Astrocyte of the cerebellum (primary cell): ENCODE results near the gene SLX9.

ENCODE experiments used
- DNase-seq: peaks from one replicate; pipeline ENCODE4 v3.0.0-alpha.2; 2011; ENCODE audit warnings: low read depth
- H3K4me3 ChIP-seq: 2 replicates; pipeline ENCODE4 v1.5.1; 2011; ENCODE audit warnings: mild to moderate bottlenecking, low read depth, low read length, moderate library complexity
- in situ Hi-C: cut with HindIII; loops from 2 replicates; pipeline ENCODE4 v1.10.0; 2017; ENCODE audit warnings: low sequenced_read_pairs
- TF ChIP-seq, protein P1 (sequence below): IDR thresholded peaks from 2 replicates; pipeline ENCODE4 v1.5.1; 2012; ENCODE audit warnings: low read length, low read depth, moderate library complexity, mild to moderate bottlenecking; ENCODE audit errors: missing control alignments

SLX9 gene

DNA sequence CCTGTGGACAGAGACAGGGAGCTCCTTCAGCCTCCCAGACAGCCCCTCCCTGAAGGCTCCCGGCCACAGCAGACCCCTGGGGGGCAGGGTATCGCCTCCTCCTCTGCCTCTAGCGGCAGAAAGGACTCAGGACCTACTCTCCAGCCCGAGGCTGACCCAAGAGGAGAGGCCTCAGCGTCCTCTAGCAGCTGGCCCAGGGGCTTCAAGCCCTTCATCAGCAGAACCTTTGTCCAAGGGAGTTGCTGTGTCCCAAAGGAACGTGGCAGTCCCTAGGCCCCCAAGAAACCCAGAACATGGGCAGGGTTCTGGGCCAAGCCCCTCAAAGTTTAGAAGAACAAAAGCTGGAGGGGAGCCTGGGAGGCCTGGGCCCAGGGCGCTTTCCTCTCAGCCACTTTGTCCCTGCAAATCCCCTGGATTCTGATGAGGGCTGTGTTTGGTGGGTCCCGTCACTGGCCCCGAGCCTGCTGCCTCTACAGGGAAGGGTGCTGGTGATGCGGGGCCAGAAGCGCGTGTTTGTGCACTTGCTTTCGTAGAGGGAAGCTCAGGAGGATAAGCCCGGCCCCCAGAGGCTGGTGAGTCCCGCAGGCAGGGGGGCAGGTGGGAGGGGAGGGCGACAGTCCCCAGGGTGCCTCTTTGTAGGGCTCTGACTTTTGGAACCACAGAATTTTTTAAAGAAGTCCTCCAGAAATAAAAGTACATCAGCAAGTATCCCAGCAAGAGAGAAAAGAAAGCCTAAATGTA is 32.4 kb upstream of the SLX9 start:
- in situ Hi-C loops, result no loop called here
- no peak overlapping the region for H3K4me3 ChIP-seq
- no peak for DNase-seq
- TF ChIP-seq, protein P1, sequence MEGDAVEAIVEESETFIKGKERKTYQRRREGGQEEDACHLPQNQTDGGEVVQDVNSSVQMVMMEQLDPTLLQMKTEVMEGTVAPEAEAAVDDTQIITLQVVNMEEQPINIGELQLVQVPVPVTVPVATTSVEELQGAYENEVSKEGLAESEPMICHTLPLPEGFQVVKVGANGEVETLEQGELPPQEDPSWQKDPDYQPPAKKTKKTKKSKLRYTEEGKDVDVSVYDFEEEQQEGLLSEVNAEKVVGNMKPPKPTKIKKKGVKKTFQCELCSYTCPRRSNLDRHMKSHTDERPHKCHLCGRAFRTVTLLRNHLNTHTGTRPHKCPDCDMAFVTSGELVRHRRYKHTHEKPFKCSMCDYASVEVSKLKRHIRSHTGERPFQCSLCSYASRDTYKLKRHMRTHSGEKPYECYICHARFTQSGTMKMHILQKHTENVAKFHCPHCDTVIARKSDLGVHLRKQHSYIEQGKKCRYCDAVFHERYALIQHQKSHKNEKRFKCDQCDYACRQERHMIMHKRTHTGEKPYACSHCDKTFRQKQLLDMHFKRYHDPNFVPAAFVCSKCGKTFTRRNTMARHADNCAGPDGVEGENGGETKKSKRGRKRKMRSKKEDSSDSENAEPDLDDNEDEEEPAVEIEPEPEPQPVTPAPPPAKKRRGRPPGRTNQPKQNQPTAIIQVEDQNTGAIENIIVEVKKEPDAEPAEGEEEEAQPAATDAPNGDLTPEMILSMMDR, result no peak

DNA sequence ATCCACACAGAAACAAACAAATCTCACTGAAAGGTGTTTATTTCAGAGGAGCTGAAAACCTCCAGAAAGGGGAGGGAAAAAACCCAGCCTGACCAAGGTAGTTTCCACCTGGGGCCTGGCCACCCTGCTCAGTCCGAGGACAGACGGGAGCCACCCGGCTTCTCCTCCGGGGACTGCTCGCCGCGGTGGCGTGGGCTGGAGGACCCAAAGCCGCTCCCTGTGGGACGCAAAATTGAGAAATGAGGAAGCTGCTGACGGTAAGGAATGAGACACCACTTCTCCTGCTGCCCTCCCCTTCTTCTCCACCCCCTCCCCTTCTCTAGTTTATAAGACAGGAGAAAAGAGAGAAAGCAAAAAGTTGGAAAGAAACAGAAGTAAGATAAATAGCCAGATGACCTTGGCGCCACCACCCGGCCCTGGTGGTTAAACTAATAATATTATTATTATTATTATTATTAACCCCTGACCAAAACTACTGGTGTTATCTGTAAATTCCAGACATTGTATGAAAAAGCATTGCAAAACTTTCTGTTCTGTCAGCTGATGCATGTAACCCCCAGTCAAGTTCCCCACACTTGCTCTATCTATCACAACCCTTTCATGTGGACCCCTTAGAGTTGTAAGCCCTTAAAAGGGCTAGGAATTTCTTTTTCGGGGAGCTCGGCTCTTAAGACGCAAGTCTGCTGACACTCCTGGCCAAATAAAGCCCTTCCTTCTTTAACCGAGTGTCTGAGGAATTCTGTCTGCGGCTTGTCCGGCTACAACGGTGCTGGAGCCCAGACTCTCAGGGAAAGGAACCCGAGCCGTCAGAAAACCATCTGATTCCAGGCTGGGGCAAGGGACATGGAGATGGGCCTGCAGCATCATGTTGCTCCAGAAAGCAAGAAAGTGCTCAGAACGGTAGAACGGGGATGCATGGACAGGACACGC is 31.6 kb upstream of the SLX9 start:
- TF ChIP-seq, protein P1, result no peak
- no peak for DNase-seq
- in situ Hi-C loops, result no loop called here
- H3K4me3 ChIP-seq, result no peak overlapping the region

DNA sequence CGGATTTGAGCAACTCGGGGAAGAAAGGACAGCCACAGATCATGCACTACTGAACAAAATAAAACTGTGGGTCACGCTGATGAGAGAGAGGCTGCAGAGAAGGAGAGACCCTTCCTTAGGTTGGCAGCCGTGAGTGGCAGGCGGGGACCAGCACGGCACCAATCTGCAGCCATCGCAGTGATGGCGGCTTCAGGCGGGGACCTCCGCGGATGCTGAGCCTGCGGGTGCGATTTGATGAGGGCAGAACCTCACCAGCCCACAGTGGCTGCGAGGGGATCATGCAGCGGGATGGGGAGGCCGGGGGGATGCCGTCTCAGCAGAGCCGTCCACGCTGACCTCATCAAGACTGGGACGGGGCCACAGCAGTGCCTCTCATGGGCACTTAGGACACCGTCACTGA is 30.9 kb upstream of the SLX9 start:
- TF ChIP-seq, protein P1, result no peak
- in situ Hi-C loops, result no loop called here
- no peak overlapping the region for H3K4me3 ChIP-seq
- DNase-seq, result no peak

DNA sequence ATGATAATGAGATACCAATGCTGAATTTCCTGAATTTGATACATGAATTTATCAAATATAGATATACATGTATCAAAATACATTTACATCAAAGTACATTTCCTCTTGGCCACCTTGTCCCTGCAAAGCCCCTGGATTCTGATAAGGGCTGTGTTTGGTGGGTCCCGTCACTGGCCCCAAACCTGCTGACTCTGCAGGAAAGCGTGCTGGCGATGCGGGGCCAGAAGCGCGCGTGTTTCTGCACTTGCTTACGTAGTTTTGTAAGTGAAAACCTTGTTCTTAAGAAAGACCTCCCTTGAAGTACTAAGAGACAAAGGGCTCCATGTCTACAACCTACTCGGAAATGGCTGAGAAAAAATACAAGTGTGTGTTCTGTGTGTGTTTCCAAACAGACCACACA is 30.1 kb upstream of the SLX9 start:
- no peak for DNase-seq
- no peak overlapping the region for H3K4me3 ChIP-seq
- in situ Hi-C loops, result no loop called here
- TF ChIP-seq, protein P1, result no peak

DNA sequence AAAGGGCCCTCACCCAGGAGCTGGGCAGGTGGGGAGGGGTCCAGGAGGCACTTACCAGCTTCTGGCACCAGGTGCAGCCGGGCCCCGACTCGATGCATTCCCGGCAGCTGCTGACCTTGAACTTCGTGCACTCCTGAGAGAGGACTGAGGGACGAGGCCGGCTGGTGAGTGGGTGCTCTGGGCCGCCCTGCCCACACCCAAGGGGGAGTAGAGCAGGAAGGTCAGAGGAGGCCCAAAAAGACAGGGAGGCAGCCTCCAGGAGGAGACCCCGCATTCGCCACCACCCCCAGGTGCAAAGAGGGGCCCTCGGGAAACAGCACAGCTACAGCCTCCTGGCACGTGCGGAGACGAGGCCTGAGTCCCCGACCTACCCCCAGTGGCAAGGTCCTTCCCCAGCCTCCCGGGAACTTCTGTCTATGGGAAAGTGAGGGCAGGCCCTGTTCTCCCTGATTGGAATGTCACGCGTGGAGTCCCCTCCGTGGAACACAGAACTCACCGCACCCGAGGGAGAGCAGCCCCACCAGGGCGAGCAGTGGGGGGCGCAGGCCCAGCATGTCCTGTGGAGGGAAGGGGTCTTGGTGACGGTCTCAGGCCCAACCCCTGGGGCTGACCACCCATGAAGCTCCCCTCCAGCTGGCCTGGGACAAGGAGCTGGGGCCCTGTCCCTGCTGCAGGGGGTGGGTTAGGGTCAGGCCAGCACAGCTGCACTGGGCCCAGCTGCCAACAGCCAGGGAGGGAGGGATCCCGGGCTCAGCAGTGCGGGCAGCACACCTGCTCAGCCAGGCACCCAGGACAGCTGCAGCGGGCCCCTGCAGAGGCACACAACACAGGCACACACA is 29.4 kb upstream of the SLX9 start:
- H3K4me3 ChIP-seq, result no peak overlapping the region
- no peak for DNase-seq
- in situ Hi-C loops, result no loop called here
- TF ChIP-seq, protein P1, result no peak

DNA sequence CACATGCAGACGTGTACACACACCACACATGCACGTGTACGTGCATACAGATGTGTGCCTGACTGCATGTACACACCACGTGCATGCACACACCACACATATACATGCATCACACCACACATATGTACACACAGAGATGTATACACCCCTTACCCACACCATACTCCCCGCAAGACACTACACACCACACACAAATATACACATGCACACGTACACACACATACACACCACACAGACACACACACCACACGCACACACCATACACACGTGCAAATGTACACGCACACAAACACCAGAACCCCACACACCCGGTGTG is 28.8 kb upstream of the SLX9 start:
- TF ChIP-seq, protein P1, result no peak
- no peak for DNase-seq
- H3K4me3 ChIP-seq, result no peak overlapping the region
- in situ Hi-C loops, result no loop called here
